MCF 10A (cell line): ENCODE results near the gene NPTXR. TPM values are rescaled to one million over a fixed set of nuclear protein-coding genes. Genes with fewer than 3 reads are reported as not detected.

Experiments
- BruUV-seq: library from RNA; stranded (reverse); fragments of 400-500 nt; replicated peaks from 2 replicates; lab custom pipeline; 2021; lab: Mats Ljungman, UMichigan
- CTCF ChIA-PET: fragments of 300-600 bp; sonication (Branson Sonifier 250); formaldehyde crosslinking; extraction: SDS; loops from one replicate; lab custom pipeline; 2021; ENCODE audit warnings: antibody characterized with exemption, inconsistent platforms; lab: Yijun Ruan, JAX
- POLR2A ChIA-PET: fragments of 300-600, 350-650 bp; sonication (Branson Sonifier 250); formaldehyde crosslinking; extraction: SDS; loops from one replicate; lab custom pipeline; 2020; ENCODE audit warnings: antibody characterized with exemption, inconsistent platforms; lab: Yijun Ruan, JAX
- DNase-seq: peaks from one replicate; pipeline ENCODE4 v3.0.0-alpha.2; 2018; ENCODE audit not compliant: unreplicated experiment
- H3K27ac Mint-ChIP-seq: one replicate; pipeline ENCODE4 v1.8.0; 2022; ENCODE audit warnings: mild to moderate bottlenecking, low read depth, mixed read lengths; ENCODE audit not compliant: unreplicated experiment
- H3K27me3 Mint-ChIP-seq: one replicate; pipeline ENCODE4 v1.8.0; 2022; ENCODE audit warnings: mixed read lengths; ENCODE audit not compliant: insufficient read depth, unreplicated experiment
- H3K36me3 Mint-ChIP-seq: one replicate; pipeline ENCODE4 v1.8.0; 2022; ENCODE audit warnings: mild to moderate bottlenecking, moderate library complexity, mixed read lengths; ENCODE audit not compliant: insufficient read depth, unreplicated experiment
- H3K4me1 Mint-ChIP-seq: one replicate; pipeline ENCODE4 v1.8.0; 2022; ENCODE audit warnings: mixed read lengths; ENCODE audit not compliant: insufficient read depth, unreplicated experiment
- H3K4me3 Mint-ChIP-seq: one replicate; pipeline ENCODE4 v1.8.0; 2022; ENCODE audit warnings: mild to moderate bottlenecking, moderate library complexity, mixed read lengths; ENCODE audit not compliant: unreplicated experiment
- H3K9me3 Mint-ChIP-seq: one replicate; pipeline ENCODE4 v1.8.0; 2022; ENCODE audit warnings: mixed read lengths; ENCODE audit not compliant: unreplicated experiment
- intact Hi-C: fragments of 100-400 bp; cut with micrococcal nuclease; formaldehyde crosslinking; loops from 2 replicates; pipeline ENCODE4 v1.14.1; 2022
- total RNA-seq: library from RNA; stranded (reverse); gene quantifications from 2 replicates; pipeline ENCODE4 v1.2.3, GENCODE V29; 2022
- TF ChIP-seq, protein P1 (sequence below): fragments of 200-600 bp; IDR thresholded peaks from one replicate; pipeline ENCODE4 v1.8.0; 2022; ENCODE audit warnings: antibody characterized with exemption, mild to moderate bottlenecking; ENCODE audit not compliant: unreplicated experiment

The NPTXR gene
- total RNA-seq, 1 experiment from 2014 or later: 0.93 TPM

DNA sequence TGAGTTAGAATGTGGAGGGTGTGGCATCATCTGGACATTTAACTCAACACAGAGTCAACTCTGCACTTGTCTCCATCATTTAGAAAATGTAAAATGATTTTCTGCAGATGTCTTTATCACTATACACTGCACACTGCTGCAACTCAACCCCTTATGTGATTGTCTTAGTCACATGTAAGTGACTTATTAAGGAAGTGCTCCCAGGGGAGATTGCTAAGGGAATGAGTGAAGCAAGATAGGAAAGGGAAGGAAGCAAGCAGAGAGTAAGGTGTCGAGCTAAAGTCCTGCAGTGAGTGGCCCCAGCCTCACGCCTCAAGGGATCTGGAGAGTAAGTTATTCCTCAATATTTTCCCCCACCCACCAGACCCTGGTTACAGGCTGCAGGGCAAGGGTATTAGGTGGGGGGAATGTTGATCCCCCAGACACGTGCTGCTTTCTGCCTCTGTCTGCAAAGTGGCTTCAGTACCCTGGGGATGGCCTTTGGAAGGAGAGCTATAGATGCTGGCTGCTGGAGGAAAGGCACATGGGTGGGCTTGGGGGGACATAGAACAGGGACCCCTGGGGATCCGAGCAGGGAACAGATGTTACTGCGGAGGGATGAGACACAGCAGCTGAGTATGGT, 35.4 kb upstream of the NPTXR start:
- Mint-ChIP-seq H3K36me3 (peaks cover 10% of the 10 kb centered on the region), H3K27me3 (peaks cover 95% of the 10 kb centered on the region), H3K4me1 (peaks cover 19% of the 10 kb centered on the region), H3K4me3 (no peak overlapping the region), H3K27ac (no peak overlapping the region), H3K9me3 (no peaks in the 10 kb centered on the region)
- no TSS peak for BruUV-seq
- POLR2A ChIA-PET: no interaction called here
- no peak for DNase-seq
- intact Hi-C loops: no loop called here
- TF ChIP-seq, protein P1, sequence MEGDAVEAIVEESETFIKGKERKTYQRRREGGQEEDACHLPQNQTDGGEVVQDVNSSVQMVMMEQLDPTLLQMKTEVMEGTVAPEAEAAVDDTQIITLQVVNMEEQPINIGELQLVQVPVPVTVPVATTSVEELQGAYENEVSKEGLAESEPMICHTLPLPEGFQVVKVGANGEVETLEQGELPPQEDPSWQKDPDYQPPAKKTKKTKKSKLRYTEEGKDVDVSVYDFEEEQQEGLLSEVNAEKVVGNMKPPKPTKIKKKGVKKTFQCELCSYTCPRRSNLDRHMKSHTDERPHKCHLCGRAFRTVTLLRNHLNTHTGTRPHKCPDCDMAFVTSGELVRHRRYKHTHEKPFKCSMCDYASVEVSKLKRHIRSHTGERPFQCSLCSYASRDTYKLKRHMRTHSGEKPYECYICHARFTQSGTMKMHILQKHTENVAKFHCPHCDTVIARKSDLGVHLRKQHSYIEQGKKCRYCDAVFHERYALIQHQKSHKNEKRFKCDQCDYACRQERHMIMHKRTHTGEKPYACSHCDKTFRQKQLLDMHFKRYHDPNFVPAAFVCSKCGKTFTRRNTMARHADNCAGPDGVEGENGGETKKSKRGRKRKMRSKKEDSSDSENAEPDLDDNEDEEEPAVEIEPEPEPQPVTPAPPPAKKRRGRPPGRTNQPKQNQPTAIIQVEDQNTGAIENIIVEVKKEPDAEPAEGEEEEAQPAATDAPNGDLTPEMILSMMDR: no peak
- CTCF ChIA-PET: interaction anchor here (0.6 to 1.5 kb wide), 2 partner anchors 10 to 162 kb away, joined by 3 to 8 read pairs; no protein-coding TSS in a partner anchor

DNA sequence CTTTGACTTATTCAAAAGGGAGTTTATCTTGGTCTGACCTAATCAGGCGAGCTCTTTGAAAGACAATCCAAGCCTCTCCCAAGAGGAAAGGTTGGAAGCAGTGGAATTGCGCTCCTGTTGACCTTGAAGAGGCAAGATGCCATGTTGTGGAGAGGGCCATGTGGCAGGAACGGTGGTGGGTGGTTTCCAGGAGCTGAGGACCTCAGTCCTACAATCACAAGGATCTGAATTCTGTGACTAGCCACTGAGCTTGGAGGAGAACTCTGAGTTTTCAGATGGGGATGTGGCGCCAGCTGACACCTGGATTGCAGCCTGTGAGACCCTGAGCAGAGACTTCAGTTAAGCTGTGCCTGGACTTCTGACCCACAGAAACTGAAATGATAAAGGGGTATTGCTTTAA, 34.2 kb upstream of the NPTXR start:
- ChIA-PET POLR2A (interaction anchor here (0.6 kb wide), 1 partner anchor 215 kb away, joined by 4 read pairs; no protein-coding TSS in a partner anchor), CTCF (interaction anchor here (0.5 to 1.5 kb wide), 3 partner anchors 8 to 125 kb away, joined by 3 to 8 read pairs (median 3); no protein-coding TSS in a partner anchor)
- BruUV-seq: no TSS peak
- Mint-ChIP-seq H3K4me1 (peaks cover 27% of the 10 kb centered on the region), H3K4me3 (no peak overlapping the region), H3K27me3 (peaks cover 95% of the 10 kb centered on the region), H3K27ac (no peak overlapping the region), H3K36me3 (peaks cover 10% of the 10 kb centered on the region), H3K9me3 (no peaks in the 10 kb centered on the region)
- TF ChIP-seq, protein P1: no peak
- no peak for DNase-seq
- intact Hi-C loops: no loop called here

DNA sequence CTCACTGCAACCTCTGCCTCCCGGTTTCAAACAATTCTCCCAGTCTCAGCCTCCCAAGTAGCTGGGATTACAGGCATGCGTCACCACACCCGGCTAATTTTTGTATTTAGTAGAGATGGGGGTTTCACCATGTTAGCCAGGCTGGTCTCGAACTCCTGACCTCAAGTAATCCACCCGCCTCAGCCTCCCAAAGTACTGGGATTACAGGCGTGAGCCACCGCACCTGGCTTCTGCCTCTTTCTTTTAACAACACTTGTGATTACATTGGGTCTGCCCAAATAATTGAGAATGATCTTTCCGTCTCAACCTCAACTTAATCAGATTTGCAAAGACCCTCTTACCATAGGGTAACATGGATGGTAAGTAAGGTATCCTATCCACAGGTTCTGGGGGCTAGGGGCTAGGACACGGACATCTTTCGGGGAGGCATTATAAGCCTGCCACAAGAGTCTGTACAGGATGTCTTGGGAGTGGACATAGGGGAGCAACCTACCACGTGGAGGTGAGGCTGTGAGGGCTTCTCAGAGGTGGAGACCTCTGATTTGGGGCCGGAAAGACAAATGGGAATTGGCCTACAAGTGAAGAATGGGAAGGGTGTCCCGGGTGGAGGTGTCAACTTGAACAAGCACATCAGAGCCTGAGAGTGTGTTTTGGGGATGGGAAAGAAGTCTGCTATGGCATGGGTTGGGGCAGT, 30.8 kb upstream of the NPTXR start:
- Mint-ChIP-seq H3K36me3 (peaks cover 5% of the 10 kb centered on the region), H3K4me1 (peaks cover 21% of the 10 kb centered on the region), H3K9me3 (no peaks in the 10 kb centered on the region), H3K27me3 (peaks cover 75% of the 10 kb centered on the region), H3K4me3 (no peak overlapping the region), H3K27ac (no peak overlapping the region)
- ChIA-PET POLR2A (no interaction called here), CTCF (no interaction called here)
- no peak for DNase-seq
- TF ChIP-seq, protein P1: no peak
- intact Hi-C loops: loop anchor here (5.0 kb wide), 3 partner anchors 48 to 443 kb away; partner anchors contain the start of genes APOBEC3B and RPL3
- BruUV-seq: no TSS peak
